Bronchial epithelial cell (primary cell): ENCODE measurements around the gene CKS1B. TPM values are rescaled to one million over a fixed set of nuclear protein-coding genes. Genes with fewer than 3 reads are reported as not detected.

Source experiments
- DNase-seq: peaks from one replicate; pipeline ENCODE4 v3.0.0-alpha.2; 2010; ENCODE audit warnings: low read depth
- FAIRE-seq: peaks from 2 replicates; lab custom pipeline; 2011; peaks lifted over from hg19 to GRCh38; lab: Jason Lieb, UNC
- H3K27me3 ChIP-seq: 2 replicates; pipeline ENCODE4 v1.5.1; 2011; ENCODE audit warnings: low read length; ENCODE audit not compliant: control insufficient read depth, insufficient read depth
- H3K36me3 ChIP-seq: 2 replicates; pipeline ENCODE4 v1.5.1; 2011; ENCODE audit warnings: low read length; ENCODE audit not compliant: control insufficient read depth, insufficient read depth
- H3K4me3 ChIP-seq: 2 replicates; pipeline ENCODE4 v1.5.1; 2011; ENCODE audit warnings: mild to moderate bottlenecking, low read depth, low read length, control low read depth
- total RNA-seq: library from RNA; depleted of rRNA; stranded (reverse); fragments of >200 nt; gene quantifications from 2 replicates; pipeline ENCODE4 v1.2.1, GENCODE V29; 2014
- TF ChIP-seq, protein P1 (sequence below): IDR thresholded peaks from 2 replicates; pipeline ENCODE4 v1.5.1; 2011; ENCODE audit warnings: mild to moderate bottlenecking, moderate library complexity, low read length, control low read depth, inconsistent platforms; ENCODE audit not compliant: insufficient read depth, severe bottlenecking

The CKS1B gene
- total RNA-seq, 1 donor from 2014 or later, result 56.3 TPM

DNA sequence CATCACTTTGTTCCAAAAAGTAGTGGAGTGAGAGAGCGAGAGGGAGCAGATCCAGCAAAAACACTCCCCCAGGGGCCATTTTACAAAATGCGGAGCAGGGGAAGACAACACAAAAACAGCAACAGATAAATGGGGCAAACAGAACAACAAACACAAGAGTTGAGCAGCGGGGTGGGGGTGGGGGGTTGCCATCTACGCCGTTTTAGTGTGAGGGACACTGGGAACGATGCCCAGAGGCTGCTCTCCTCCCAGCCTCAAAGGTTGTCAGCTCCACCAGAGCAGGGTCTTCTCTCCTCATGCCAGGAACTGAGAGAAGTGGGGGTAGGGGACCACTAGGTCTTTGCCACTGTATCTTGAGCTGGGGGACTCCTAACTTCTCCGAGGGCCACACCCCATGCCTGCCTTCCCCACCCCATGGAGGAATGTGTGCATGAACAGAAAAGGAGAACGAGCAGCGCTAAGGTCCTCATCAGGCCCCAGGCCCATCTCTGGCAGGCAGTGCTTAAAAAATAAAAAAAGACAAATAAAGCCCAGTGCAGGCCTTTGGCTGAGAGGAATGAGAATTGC lies 17.3 kb upstream of the CKS1B start:
- no peaks in the 10 kb centered on the region for H3K27me3 ChIP-seq
- no peak for DNase-seq
- TF ChIP-seq, protein P1, sequence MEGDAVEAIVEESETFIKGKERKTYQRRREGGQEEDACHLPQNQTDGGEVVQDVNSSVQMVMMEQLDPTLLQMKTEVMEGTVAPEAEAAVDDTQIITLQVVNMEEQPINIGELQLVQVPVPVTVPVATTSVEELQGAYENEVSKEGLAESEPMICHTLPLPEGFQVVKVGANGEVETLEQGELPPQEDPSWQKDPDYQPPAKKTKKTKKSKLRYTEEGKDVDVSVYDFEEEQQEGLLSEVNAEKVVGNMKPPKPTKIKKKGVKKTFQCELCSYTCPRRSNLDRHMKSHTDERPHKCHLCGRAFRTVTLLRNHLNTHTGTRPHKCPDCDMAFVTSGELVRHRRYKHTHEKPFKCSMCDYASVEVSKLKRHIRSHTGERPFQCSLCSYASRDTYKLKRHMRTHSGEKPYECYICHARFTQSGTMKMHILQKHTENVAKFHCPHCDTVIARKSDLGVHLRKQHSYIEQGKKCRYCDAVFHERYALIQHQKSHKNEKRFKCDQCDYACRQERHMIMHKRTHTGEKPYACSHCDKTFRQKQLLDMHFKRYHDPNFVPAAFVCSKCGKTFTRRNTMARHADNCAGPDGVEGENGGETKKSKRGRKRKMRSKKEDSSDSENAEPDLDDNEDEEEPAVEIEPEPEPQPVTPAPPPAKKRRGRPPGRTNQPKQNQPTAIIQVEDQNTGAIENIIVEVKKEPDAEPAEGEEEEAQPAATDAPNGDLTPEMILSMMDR, result no peak
- H3K4me3 ChIP-seq, result no peak overlapping the region
- no peak for FAIRE-seq
- H3K36me3 ChIP-seq, result peaks cover 2% of the 10 kb centered on the region

- TF ChIP-seq, protein P1, result no peak
- H3K36me3 ChIP-seq, result peaks cover 4% of the 10 kb centered on the region
- DNase-seq (no peak), FAIRE-seq (no peak)
- no peaks in the 10 kb centered on the region for H3K27me3 ChIP-seq
- H3K4me3 ChIP-seq, result no peak overlapping the region
Measured at GRCh38 chr1:154958036-154958435, 16.4 kb upstream of the CKS1B start.

GRCh38 chr1:154958681-154959425 lies 15.6 kb upstream of the CKS1B start:
- DNase-seq, result no peak
- no peak for FAIRE-seq

GRCh38 chr1:154959426-154959780 lies 15.1 kb upstream of the CKS1B start:
- Histone ChIP-seq H3K4me3 (no peak overlapping the region), H3K36me3 (peaks cover 5% of the 10 kb centered on the region), H3K27me3 (no peaks in the 10 kb centered on the region)
- TF ChIP-seq, protein P1, result no peak
- DNase-seq, result no peak
- FAIRE-seq, result no peak

More at GRCh38 chr1:154958681-154959425, 15.6 kb upstream of the CKS1B start:
- TF ChIP-seq, protein P1, result no peak
- no peaks in the 10 kb centered on the region for H3K27me3 ChIP-seq
- no peak overlapping the region for H3K4me3 ChIP-seq
- peaks cover 4% of the 10 kb centered on the region for H3K36me3 ChIP-seq

GRCh38 chr1:154960446-154961136 lies 13.9 kb upstream of the CKS1B start:
- no peak for FAIRE-seq
- H3K4me3 ChIP-seq, result peak overlapping the region; percentile 60
- no peaks in the 10 kb centered on the region for H3K27me3 ChIP-seq
- no peak for DNase-seq
- peaks cover 14% of the 10 kb centered on the region for H3K36me3 ChIP-seq
- TF ChIP-seq, protein P1, result no peak
